ENCODE measurements around the gene PDE10A.

PDE10A gene

DNA sequence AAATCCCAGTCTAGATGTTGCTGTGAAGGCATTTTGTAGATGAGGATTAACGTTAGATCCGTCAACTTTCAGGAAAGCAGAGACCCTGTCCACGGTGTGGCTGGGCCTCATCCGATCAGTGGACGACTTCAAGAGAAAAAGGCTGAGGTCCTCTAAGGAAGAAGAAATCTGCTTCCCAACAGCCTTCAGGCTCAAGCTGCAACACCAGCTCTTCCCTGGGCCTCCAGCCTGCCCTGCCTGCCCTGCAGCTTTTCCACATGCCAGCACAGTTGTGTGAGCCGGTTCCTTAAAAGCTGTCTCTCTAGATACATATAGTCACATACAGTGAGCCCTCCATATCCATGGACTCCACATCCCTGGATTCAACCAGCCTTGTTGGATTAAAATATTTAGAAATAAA, 14.1 kb upstream of the PDE10A start:
- DNase-seq = no peak

DNA sequence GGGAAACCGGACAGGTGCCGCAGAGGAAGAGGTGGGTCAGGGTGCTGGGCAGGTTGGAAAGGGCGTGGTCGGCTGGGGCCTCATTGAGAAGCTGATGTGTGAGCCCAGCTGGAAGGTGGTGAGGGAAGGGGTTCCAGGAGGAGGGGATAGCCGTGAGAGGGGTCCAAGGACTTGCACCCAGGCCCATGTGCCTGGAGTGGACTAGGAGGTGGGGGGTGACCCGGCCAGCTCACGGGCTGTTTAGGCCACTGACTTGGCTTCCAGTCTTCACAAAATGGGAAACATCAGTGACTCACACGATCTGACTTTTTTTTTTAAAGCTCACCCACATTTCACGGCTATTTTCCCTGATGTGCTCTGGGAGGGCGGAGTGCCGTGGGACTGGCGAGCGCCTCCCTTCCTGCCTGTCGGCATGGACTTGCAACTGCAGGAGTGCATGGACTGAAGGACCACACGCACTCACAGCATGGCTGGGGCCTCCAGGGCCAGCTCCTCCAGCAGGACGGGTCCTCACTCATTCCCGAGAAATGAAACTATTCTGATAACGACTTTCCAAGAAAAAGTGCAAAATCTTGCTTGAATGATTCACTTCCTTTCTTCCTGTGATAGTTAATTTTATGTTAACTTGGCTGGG, 13.5 kb upstream of the PDE10A start:
- DNase-seq = no peak

GRCh38 chr6:165675120-165675519, 12.1 kb upstream of the PDE10A start:
- no peak for DNase-seq

- no peak for DNase-seq
These were observed 11.4 kb upstream of the PDE10A start for GRCh38 chr6:165674155-165675029.

DNA sequence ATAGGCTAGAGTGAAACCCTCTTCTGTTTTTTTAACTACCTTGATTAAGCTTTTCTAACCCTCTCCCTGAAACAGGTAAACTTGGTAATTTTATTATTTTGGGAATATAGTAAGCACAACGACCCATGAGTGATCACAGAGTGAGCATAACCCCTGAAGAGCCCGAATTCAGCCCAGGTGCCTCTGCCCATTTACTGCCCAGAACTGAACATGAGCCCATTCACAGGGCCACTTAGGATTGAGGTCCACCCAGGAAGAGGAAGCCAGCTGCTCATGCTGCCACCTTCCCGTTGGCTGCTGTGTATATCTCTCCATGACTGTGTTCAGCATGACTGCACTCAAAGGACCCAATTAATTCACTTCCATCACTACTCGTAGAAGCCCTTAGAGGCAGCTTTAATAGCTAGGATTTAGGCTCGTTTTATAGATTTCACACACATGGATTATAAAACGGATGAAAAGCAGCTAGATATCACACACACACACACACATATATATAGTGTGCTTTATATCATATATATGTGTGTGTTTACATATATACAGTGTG, 8.3 kb upstream of the PDE10A start:
- no peak for DNase-seq

DNA sequence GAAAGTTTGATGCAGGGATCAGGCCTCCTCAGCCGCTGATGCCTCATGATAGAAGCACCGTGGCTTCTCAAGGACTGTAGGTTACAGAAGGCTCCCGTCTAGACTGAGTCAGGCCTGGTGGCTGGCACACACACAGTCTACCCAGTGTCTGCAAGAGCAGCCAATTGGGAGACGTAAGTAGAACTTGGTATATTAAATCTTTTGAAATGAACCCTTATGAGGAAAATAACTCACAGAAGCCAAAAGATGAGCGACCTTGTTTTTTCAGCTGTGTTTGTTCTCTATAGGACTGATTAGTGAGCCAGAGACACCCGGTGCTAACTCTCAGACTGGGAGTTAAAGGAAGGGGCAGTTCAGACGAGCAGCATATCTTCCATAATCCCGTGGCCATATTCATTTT, 5.9 kb upstream of the PDE10A start:
- no peak for DNase-seq

- DNase-seq = no peak
These were observed 2.3 kb upstream of the PDE10A start for GRCh38 chr6:165665384-165665672.

DNA sequence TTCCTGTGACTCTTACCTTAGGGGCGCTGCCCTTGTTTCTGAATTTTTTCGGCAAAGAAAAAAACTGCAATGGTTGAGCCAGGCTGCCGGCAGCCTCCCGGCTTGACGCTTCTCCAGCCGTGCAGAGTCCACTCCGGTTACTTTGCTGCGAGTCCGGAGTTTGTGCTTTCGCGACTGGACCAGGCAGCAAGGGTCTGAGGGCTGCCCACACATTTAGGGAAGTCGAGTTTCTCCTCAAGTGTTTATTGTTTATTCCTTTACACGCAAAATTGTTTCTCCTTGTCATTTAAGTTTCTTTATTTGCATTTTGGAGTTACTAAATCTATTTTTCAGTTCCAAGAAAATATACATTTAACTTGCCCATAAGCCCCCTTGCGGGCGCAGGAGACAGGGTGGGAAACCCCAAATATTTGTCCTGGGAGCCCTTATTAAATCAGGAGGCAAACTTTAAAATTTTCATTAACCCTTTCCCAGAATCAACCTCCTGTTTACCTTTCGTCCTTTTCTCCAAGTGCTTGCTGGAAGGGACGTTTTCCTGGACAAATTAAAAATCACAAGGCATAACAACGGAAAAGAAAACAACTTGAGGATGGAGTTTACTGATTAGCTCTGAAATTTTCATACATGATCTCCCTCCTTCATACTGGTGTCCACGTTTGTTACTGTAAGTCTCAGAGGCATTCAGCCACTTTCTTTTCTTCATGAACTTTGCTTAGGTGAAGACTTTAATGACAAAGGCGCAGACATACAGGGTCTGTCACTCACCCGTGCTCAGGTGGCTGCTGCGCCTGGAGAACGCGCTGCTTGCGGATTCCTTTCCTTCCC, 1.7 kb upstream of the PDE10A start:
- no peak for DNase-seq

DNA sequence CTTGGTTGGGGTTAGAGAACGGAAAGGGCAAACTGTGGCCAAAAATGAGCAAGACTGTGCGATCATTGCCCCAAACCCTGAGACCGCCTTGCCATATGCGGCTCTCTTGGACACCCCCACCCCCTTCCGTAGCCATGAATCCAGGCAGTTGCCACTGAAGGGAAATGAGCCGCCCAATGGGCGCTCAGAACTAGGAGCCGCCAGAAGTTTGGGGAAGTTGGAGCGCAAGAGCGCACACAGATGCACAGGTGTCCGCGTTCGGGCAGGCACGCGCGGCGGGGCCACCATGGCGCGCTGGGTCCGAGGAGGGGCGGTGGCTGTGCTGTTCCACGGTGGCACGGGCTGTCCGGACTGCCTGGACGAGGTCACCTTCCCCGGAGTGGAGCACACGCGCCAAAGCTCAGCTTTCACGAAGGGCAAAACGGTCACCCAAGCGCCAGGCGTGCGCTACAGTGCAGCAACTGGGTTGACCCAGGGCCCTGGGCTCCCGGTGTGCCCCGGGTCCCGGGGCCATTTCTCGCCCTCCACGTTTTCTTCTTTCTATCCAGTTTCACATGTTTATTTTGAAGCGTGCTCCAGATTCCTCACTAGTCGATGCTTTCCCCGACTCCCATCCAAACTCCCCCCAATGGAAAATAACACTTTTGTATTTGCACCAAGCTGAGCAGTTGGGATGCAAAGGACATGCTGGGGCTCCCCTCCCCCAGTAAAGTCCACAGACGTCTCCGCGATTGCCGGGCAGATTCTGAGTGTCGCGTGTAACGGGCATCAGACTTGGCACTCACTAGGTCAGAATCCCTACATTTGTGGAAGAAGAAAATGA, 906 bp upstream of the PDE10A start:
- DNase-seq = no peak

- no peak for DNase-seq
These were observed 315 bp upstream of the PDE10A start for GRCh38 chr6:165663377-165663735.

GRCh38 chr6:165662041-165662748, 846 bp downstream of the PDE10A start:
- DNase-seq = no peak

GRCh38 chr6:165661664-165662025, 1.4 kb downstream of the PDE10A start:
- no peak for DNase-seq

- no peak for DNase-seq
These were observed 2.0 kb downstream of the PDE10A start for GRCh38 chr6:165660857-165661663.

GRCh38 chr6:165659945-165660856, 2.8 kb downstream of the PDE10A start:
- no peak for DNase-seq

DNA sequence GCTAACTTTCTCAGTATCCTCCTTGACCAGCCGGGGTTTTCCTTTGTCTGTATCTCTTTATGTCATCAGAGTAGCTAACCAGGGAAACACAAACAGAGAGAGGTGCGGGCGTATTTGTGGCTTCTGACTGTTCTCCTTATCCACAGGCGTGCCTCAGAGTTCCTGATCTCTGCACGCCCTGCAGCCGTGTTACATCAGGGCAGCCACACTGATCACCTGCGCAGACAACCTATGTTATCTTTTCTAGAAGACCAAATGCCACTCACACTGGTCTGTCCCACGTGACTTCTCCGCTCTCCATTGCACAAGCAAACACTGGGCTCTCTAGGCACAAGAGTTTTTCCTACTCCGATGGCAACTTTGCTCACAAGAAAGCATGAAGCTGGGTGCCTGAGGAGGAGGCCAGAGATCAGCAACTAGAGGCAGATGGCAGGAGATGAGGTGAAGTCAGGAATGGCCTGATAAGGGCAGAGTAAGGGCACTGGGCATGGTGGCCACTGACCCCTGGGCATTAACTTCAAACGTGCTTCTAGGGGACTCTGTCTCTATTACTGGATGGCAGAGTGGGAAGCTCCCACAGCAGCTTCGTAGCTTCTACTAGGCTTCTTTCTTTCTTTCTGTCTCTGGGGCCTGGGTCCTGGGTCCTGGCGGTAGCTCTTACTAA, 4.5 kb downstream of the PDE10A start:
- no peak for DNase-seq

- no peak for DNase-seq
These were observed 5.7 kb downstream of the PDE10A start for GRCh38 chr6:165657325-165657680.

GRCh38 chr6:165656581-165657324, 6.3 kb downstream of the PDE10A start:
- DNase-seq = no peak

DNA sequence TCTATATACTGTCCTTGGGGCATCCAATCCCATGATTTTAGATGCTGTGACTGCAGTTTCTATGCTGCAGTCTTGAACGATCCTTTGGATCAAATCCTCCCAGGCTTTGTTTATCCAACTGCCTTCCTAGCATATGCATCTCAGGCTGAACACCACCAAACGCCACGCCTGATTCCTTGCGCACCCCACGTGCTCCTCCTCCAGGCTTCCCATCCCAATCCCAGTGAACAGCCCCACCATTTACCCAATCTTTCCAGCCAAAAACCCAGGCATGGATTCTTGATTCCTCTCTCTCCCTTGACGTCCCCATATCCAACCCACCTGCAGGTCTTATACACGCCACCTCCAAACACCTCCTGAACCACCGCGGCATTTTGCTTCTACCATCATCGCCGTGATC, 7.8 kb downstream of the PDE10A start:
- DNase-seq = no peak

- no peak for DNase-seq
These were observed 8.9 kb downstream of the PDE10A start for GRCh38 chr6:165654144-165654543.
